Right cardiac atrium (tissue), 5 donors: ENCODE measurements around the gene ERAS. TPM values are rescaled to one million over a fixed set of nuclear protein-coding genes. Genes with fewer than 3 reads are reported as not detected.

Experiments
- polyA plus RNA-seq: library from polyadenylated mRNA; stranded (reverse); fragments of 200-250 nt; gene quantifications from one replicate; pipeline ENCODE4 v1.2.3, GENCODE V29; 2013
- total RNA-seq, 4 donors: library from RNA; stranded (reverse); fragmentation: NEBNext Ultra II Directional; extraction: Animal tissue kit (Norgen Biotek cat#: 25700); gene quantifications; one replicate each; pipeline ENCODE4 v1.2.1, GENCODE V29; 2021
- donor health status: healthy with polysubstance abuse.
- donor health status: DM: no; HTN: yes; CAD: no.
- donor health status: DM: no; HTN: no; CAD: no.
- donor health status: DM: no; HTN: yes; CAD: no; lungs with severe emphysema.
- donor health status: DM: yes; HTN: yes; CAD: no.

Gene ERAS
- total and polyA plus RNA-seq, 5 donors: not detected

Other genes with a start within 250 kb of the ERAS start
- gene WDR13, start 229.0 kb upstream of the ERAS start, total RNA-seq: 100 to 1,000 TPM; 162 to 184 (median 166) TPM
- 173 TPM for gene WDR13, start 229.0 kb upstream of the ERAS start, polyA plus RNA-seq
- gene WAS, start 142.7 kb upstream of the ERAS start, total RNA-seq: 1 to 10 TPM; 3.0 to 6.2 (median 4.0) TPM
- 1.5 TPM for gene WAS, start 142.7 kb upstream of the ERAS start, polyA plus RNA-seq
- gene SUV39H1, start 129.8 kb upstream of the ERAS start, total RNA-seq: 1 to 10 TPM; 3.1 to 7.2 (median 3.9) TPM
- 3.3 TPM for gene SUV39H1, start 129.8 kb upstream of the ERAS start, polyA plus RNA-seq
- not detected for gene GLOD5, start 64.8 kb upstream of the ERAS start, total RNA-seq
- not detected for gene GLOD5, start 64.8 kb upstream of the ERAS start, polyA plus RNA-seq
- gene GATA1, start 39.9 kb upstream of the ERAS start, total RNA-seq: not detected
- not detected for gene GATA1, start 39.9 kb upstream of the ERAS start, polyA plus RNA-seq
- gene HDAC6, start 24.4 kb upstream of the ERAS start, total RNA-seq: 10 to 100 TPM; 42.6 to 56.7 (median 50.5) TPM
- 41.5 TPM for gene HDAC6, start 24.4 kb upstream of the ERAS start, polyA plus RNA-seq
- gene PCSK1N, start 9.1 kb downstream of the ERAS start, total RNA-seq: 1 to 10 TPM; 1.6 to 8.3 (median 4.9) TPM
- 9.6 TPM for gene PCSK1N, start 9.1 kb downstream of the ERAS start, polyA plus RNA-seq
- gene TIMM17B, start 71.3 kb downstream of the ERAS start, total RNA-seq: 10 to 100 TPM; 45.3 to 68.2 (median 59.7) TPM
- 74.4 TPM for gene TIMM17B, start 71.3 kb downstream of the ERAS start, polyA plus RNA-seq
- 10 to 100 TPM; 59.8 to 72.6 (median 69.8) TPM for gene PQBP1, start 71.4 kb downstream of the ERAS start, total RNA-seq
- 78.6 TPM for gene PQBP1, start 71.4 kb downstream of the ERAS start, polyA plus RNA-seq
- 10 to 100 TPM in 3 of 4 donors, 1 to 10 TPM in 1; 9.9 to 16.7 (median 13.2) TPM for gene SLC35A2, start 85.1 kb downstream of the ERAS start, total RNA-seq
- 10.4 TPM for gene SLC35A2, start 85.1 kb downstream of the ERAS start, polyA plus RNA-seq
- 1 to 10 TPM; 3.6 to 6.6 (median 5.7) TPM for gene PIM2, start 92.5 kb downstream of the ERAS start, total RNA-seq
- gene PIM2, start 92.5 kb downstream of the ERAS start, polyA plus RNA-seq: 4.3 TPM
- 10 to 100 TPM; 22.7 to 27.3 (median 24.9) TPM for gene OTUD5, start 131.1 kb downstream of the ERAS start, total RNA-seq
- gene OTUD5, start 131.1 kb downstream of the ERAS start, polyA plus RNA-seq: 19.9 TPM
- gene KCND1, start 145.3 kb downstream of the ERAS start, total RNA-seq: 1 to 10 TPM; 1.3 to 1.6 (median 1.5) TPM
- 0.97 TPM for gene KCND1, start 145.3 kb downstream of the ERAS start, polyA plus RNA-seq
- 10 to 100 TPM; 24.0 to 34.1 (median 27.8) TPM for gene GRIPAP1, start 175.8 kb downstream of the ERAS start, total RNA-seq
- 20.6 TPM for gene GRIPAP1, start 175.8 kb downstream of the ERAS start, polyA plus RNA-seq
- gene TFE3, start 216.8 kb downstream of the ERAS start, total RNA-seq: 10 to 100 TPM; 26.4 to 37.8 (median 28.3) TPM
- gene TFE3, start 216.8 kb downstream of the ERAS start, polyA plus RNA-seq: 21.4 TPM
- gene CCDC120, start 232.5 kb downstream of the ERAS start, total RNA-seq: 1 to 10 TPM; 1.6 to 2.7 (median 1.9) TPM
- 1.2 TPM for gene CCDC120, start 232.5 kb downstream of the ERAS start, polyA plus RNA-seq
- gene PRAF2, start 247.5 kb downstream of the ERAS start, total RNA-seq: 10 to 100 TPM; 14.2 to 20.2 (median 17.6) TPM
- gene PRAF2, start 247.5 kb downstream of the ERAS start, polyA plus RNA-seq: 23.4 TPM